Bronchial epithelial cell (primary cell): Measurements from ENCODE around the gene EMC7. TPM values are rescaled to one million over a fixed set of nuclear protein-coding genes. Genes with fewer than 3 reads are reported as not detected.

Experiments used
- DNase-seq: peaks from one replicate; pipeline ENCODE4 v3.0.0-alpha.2; 2010; ENCODE audit warnings: low read depth
- FAIRE-seq: peaks from 2 replicates; lab custom pipeline; 2011; peaks lifted over from hg19 to GRCh38; lab: Jason Lieb, UNC
- H3K27me3 ChIP-seq: 2 replicates; pipeline ENCODE4 v1.5.1; 2011; ENCODE audit warnings: low read length; ENCODE audit not compliant: control insufficient read depth, insufficient read depth
- H3K36me3 ChIP-seq: 2 replicates; pipeline ENCODE4 v1.5.1; 2011; ENCODE audit warnings: low read length; ENCODE audit not compliant: control insufficient read depth, insufficient read depth
- H3K4me3 ChIP-seq: 2 replicates; pipeline ENCODE4 v1.5.1; 2011; ENCODE audit warnings: mild to moderate bottlenecking, low read depth, low read length, control low read depth
- CTCF ChIP-seq: IDR thresholded peaks from 2 replicates; pipeline ENCODE4 v1.5.1; 2011; ENCODE audit warnings: mild to moderate bottlenecking, moderate library complexity, low read length, control low read depth, inconsistent platforms; ENCODE audit not compliant: insufficient read depth, severe bottlenecking
- total RNA-seq: library from RNA; depleted of rRNA; stranded (reverse); fragments of >200 nt; gene quantifications from 2 replicates; pipeline ENCODE4 v1.2.1, GENCODE V29; 2014

Gene EMC7
- total RNA-seq, 1 donor from 2014 or later: 57.4 TPM

GRCh38 chr15:34078900-34079299, 22.8 kb downstream of the EMC7 start:
- Histone ChIP-seq H3K36me3 (no peaks in the 10 kb centered on the region), H3K4me3 (no peak overlapping the region), H3K27me3 (no peaks in the 10 kb centered on the region)
- FAIRE-seq: no peak
- DNase-seq: no peak
- TF ChIP-seq CTCF: no peak

GRCh38 chr15:34076785-34077184, 24.9 kb downstream of the EMC7 start:
- H3K36me3 ChIP-seq: no peaks in the 10 kb centered on the region
- TF ChIP-seq CTCF: no peak
- peak; percentile 12 for DNase-seq
- no peaks in the 10 kb centered on the region for H3K27me3 ChIP-seq
- no peak for FAIRE-seq
- H3K4me3 ChIP-seq: no peak overlapping the region

- Histone ChIP-seq H3K4me3 (no peak overlapping the region), H3K36me3 (no peaks in the 10 kb centered on the region), H3K27me3 (no peaks in the 10 kb centered on the region)
- no peak for DNase-seq
- TF ChIP-seq CTCF: no peak
- no peak for FAIRE-seq
Measured at GRCh38 chr15:34070003-34070402, 31.7 kb downstream of the EMC7 start.

GRCh38 chr15:34065941-34066340, 35.7 kb downstream of the EMC7 start:
- Histone ChIP-seq H3K36me3 (no peaks in the 10 kb centered on the region), H3K4me3 (no peak overlapping the region), H3K27me3 (no peaks in the 10 kb centered on the region)
- FAIRE-seq: peak; percentile 97
- TF ChIP-seq CTCF: no peak
- DNase-seq: peak; percentile 94

GRCh38 chr15:34065261-34065660, 36.4 kb downstream of the EMC7 start:
- DNase-seq: no peak
- FAIRE-seq: no peak
- Histone ChIP-seq H3K27me3 (no peaks in the 10 kb centered on the region), H3K36me3 (no peaks in the 10 kb centered on the region), H3K4me3 (no peak overlapping the region)
- no peak for TF ChIP-seq CTCF

GRCh38 chr15:34064438-34064837, 37.2 kb downstream of the EMC7 start:
- DNase-seq: peak; percentile 76
- FAIRE-seq: no peak
- no peak for TF ChIP-seq CTCF

More at GRCh38 chr15:34064438-34064837, 37.2 kb downstream of the EMC7 start:
- Histone ChIP-seq H3K4me3 (no peak overlapping the region), H3K36me3 (no peaks in the 10 kb centered on the region), H3K27me3 (no peaks in the 10 kb centered on the region)
